K562 (cell line): ENCODE measurements around the gene PSMD13. TPM values are rescaled to one million over a fixed set of nuclear protein-coding genes. Genes with fewer than 3 reads are reported as not detected.
A peak's percentile ranks its signal among the peaks of the same experiment; 100 is the strongest.
"Not testable (repeated sequence)": the region's sequence is repeated elsewhere in the genome, so short reads cannot be mapped to it uniquely, and the experiment has no call there.

Experiments used
- ATF1 ChIP-seq, 2 experiments: fragments of 450-650 bp in 1 of 2; IDR thresholded peaks; 2 replicates each; pipeline ENCODE4 v1.6.1; 2016; ENCODE audit warnings: missing compliant biosample characterization in 1 of 2, missing genetic modification characterization in 1 of 2
- CREB1 ChIP-seq, 2 experiments: sonication (generic) in 1 of 2; formaldehyde crosslinking in 1 of 2; IDR thresholded peaks; 2 replicates each; pipeline versions ENCODE4 v1.6.1 to v1.8.0; 2012 to 2022; ENCODE audit warnings: inconsistent platforms in 1 of 2, mild to moderate bottlenecking in 1 of 2, missing genetic modification reagents in 1 of 2, moderate library complexity in 1 of 2
- CREM ChIP-seq: IDR thresholded peaks from 2 replicates; pipeline ENCODE4 v1.6.1; 2014; ENCODE audit warnings: antibody characterized with exemption, low read depth
- ETV1 ChIP-seq: fragments of 450-650 bp; conservative IDR thresholded peaks from 2 replicates; pipeline ENCODE4 v1.6.1; 2016; ENCODE audit warnings: missing genetic modification characterization, control low read depth, low read depth, missing compliant biosample characterization
- FOXJ2 ChIP-seq: fragments of 200-800 bp; sonication (Bioruptor generic); IDR thresholded peaks from 2 replicates; pipeline ENCODE4 v1.6.1; 2016; ENCODE audit warnings: missing genetic modification characterization, missing compliant biosample characterization
- FOXK2 ChIP-seq, 2 experiments: fragments of 450-650 bp; IDR thresholded peaks in 1 of 2; conservative IDR thresholded peaks in 1 of 2; 2 replicates each; pipeline ENCODE4 v1.6.1; 2016; ENCODE audit warnings: low read depth in 2 of 2, mild to moderate bottlenecking in 1 of 2
- KLF6 ChIP-seq: fragments of 250-450 bp; sonication (Bioruptor Pico); IDR thresholded peaks from 2 replicates; pipeline ENCODE4 v1.4.0; 2020; ENCODE audit warnings: mild to moderate bottlenecking, moderate library complexity, borderline replicate concordance
- MAZ ChIP-seq, 2 experiments: fragments of 450-650 bp in 1 of 2; sonication (generic) in 1 of 2; formaldehyde crosslinking; IDR thresholded peaks in 1 of 2; conservative IDR thresholded peaks in 1 of 2; 2 replicates each; pipeline versions ENCODE4 v1.4.0 to v1.5.0; 2020; ENCODE audit warnings: mild to moderate bottlenecking in 1 of 2, missing genetic modification reagents in 1 of 2
- MYC ChIP-seq, 2 experiments: fragments of 250-450 bp in 1 of 2; sonication (Bioruptor Pico) in 1 of 2; IDR thresholded peaks; 2 replicates each; pipeline versions ENCODE4 v1.5.1 to v1.6.1; 2012 to 2021; ENCODE audit warnings: low read depth in 2 of 2, borderline replicate concordance in 1 of 2, improper control_type of control experiment in 1 of 2, low read length in 1 of 2, mild to moderate bottlenecking in 1 of 2, moderate library complexity in 1 of 2
- NFRKB ChIP-seq: fragments of 450-650 bp; IDR thresholded peaks from 2 replicates; pipeline ENCODE4 v1.6.1; 2016; ENCODE audit warnings: low read depth
- POLR2G ChIP-seq: fragments of 200-400 bp; formaldehyde crosslinking; IDR thresholded peaks from 2 replicates; pipeline ENCODE4 v1.6.1; 2017; ENCODE audit warnings: low read depth, mild to moderate bottlenecking, antibody characterized with exemption, low read length, moderate library complexity
- RB1 ChIP-seq: fragments of 450-650 bp; IDR thresholded peaks from 2 replicates; pipeline ENCODE4 v1.6.1; 2017; ENCODE audit warnings: low read depth, mild to moderate bottlenecking
- RBFOX2 ChIP-seq: fragments of 200-400 bp; formaldehyde crosslinking; IDR thresholded peaks from 2 replicates; pipeline ENCODE4 v1.6.1; 2017; ENCODE audit warnings: low read depth, mild to moderate bottlenecking, low read length, moderate library complexity
- RNF2 ChIP-seq: sonication (generic); IDR thresholded peaks from 2 replicates; pipeline ENCODE4 v1.6.1; 2016
- SMARCA4 ChIP-seq: fragments of 450-650 bp; IDR thresholded peaks from 2 replicates; pipeline ENCODE4 v1.6.1; 2016
- TBP ChIP-seq: optimal IDR thresholded peaks from 2 replicates; pipeline ENCODE3; 2011; ENCODE audit warnings: low read depth, low read length, improper control_type of control experiment
- TEAD1 ChIP-seq, 2 experiments: fragments of 450-650 bp in 1 of 2; sonication (generic) in 1 of 2; formaldehyde crosslinking; IDR thresholded peaks; 2 replicates each; pipeline versions ENCODE4 v1.4.0 to v1.8.0; 2020 to 2022; ENCODE audit warnings: mild to moderate bottlenecking in 2 of 2, missing genetic modification reagents in 1 of 2
- TEAD4 ChIP-seq, 2 experiments: sonication (generic) in 1 of 2; formaldehyde crosslinking in 1 of 2; IDR thresholded peaks; 2 replicates each; pipeline versions ENCODE4 v1.6.1 to v1.8.0; 2012 to 2022; ENCODE audit warnings: borderline replicate concordance in 1 of 2, inconsistent platforms in 1 of 2, low read length in 1 of 2, mild to moderate bottlenecking in 1 of 2, missing genetic modification reagents in 1 of 2
- TFAP4 ChIP-seq: sonication (generic); formaldehyde crosslinking; IDR thresholded peaks from 2 replicates; pipeline ENCODE4 v1.8.0; 2022; ENCODE audit warnings: missing genetic modification reagents, mild to moderate bottlenecking, moderate library complexity, borderline replicate concordance
- ZNF3 ChIP-seq: fragments of 250-450 bp; sonication (Bioruptor Pico); IDR thresholded peaks from 2 replicates; pipeline ENCODE4 v1.5.0; 2021; ENCODE audit warnings: mild to moderate bottlenecking, moderate library complexity
- polyA plus RNA-seq, 8 experiments: library from polyadenylated mRNA; depleted of rRNA in 4 of 8; stranded (reverse) in 5 of 8; unstranded in 3 of 8; fragments of >200 nt; fragmentation: Nextera tagmentation in 2 of 8; fragmentation: Illumina TruSeq in 1 of 8; extraction: Ambion mirVana in 2 of 8; extraction: Trizol in 1 of 8; gene quantifications; 2 replicates each; pipeline versions ENCODE4 v1.2.1 to v1.2.3, GENCODE V29; 2011 to 2014; ENCODE audit warnings: inconsistent platforms in 1 of 8, missing spikeins in 1 of 8
- total RNA-seq, 7 experiments: library from RNA; depleted of rRNA in 6 of 7; stranded (reverse); fragments of >200 nt in 6 of 7; fragmentation: Illumina TruSeq in 2 of 7; extraction: Trizol in 2 of 7; gene quantifications; 2 replicates each; pipeline versions ENCODE4 v1.2.1 to v1.2.3, GENCODE V29; 2011 to 2021; ENCODE audit warnings: low replicate concordance in 1 of 7
- TF ChIP-seq, protein P1 (sequence below), 2 experiments: fragments of 200-800 bp in 1 of 2; sonication (Bioruptor generic) in 1 of 2; sonication (generic) in 1 of 2; formaldehyde crosslinking in 1 of 2; IDR thresholded peaks in 1 of 2; conservative IDR thresholded peaks in 1 of 2; 2 replicates each; pipeline versions ENCODE4 v1.5.0 to v1.6.1; 2016 to 2020; ENCODE audit warnings: missing compliant biosample characterization in 1 of 2, missing genetic modification characterization in 1 of 2, missing genetic modification reagents in 1 of 2
- TF ChIP-seq, protein P2 (sequence below): sonication (generic); formaldehyde crosslinking; IDR thresholded peaks from 2 replicates; pipeline ENCODE4 v1.8.0; 2022; ENCODE audit warnings: mild to moderate bottlenecking, missing genetic modification reagents, borderline replicate concordance

Gene PSMD13
- total and polyA plus RNA-seq, 9 of the 15 experiments (the other 6 are each of a cell fraction or from before 2014, with no cell fraction given), result 185 to 383 (median 267) TPM

DNA sequence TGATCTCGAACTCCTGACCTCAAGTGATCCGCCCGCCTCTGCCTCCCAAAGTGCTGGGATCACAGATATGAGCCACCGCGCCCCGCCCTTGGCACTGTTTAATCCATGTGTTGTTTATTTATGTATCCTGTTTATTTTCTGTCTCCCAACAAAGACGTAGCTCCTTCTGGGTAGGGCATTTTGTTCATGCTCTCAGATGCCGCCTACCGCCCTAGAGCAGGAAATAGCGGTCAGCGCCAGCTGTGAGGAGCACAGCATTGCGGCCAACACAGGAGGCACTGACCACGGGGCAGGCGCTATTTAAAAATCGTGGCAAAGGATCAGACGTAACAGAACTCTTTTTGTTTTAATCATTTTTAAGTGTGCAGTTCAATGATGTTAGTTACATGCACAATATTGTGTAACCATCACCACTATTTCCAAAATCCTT lies 32.0 kb downstream of the PSMD13 start (continued):
- TF ChIP-seq SMARCA4, result 0 out of 2 replicates have a peak, but pooled peaks have one; percentile 11
- peak in 1 of 2 experiments; percentile 20; a peak in 1 of 4 replicates for TF ChIP-seq MAZ (CRISPR knock-in tag; conservative IDR thresholded peaks at IDR 0.05 in 1 of 2, IDR thresholded peaks at IDR 0.05 in 1 of 2)
- TF ChIP-seq, protein P1, sequence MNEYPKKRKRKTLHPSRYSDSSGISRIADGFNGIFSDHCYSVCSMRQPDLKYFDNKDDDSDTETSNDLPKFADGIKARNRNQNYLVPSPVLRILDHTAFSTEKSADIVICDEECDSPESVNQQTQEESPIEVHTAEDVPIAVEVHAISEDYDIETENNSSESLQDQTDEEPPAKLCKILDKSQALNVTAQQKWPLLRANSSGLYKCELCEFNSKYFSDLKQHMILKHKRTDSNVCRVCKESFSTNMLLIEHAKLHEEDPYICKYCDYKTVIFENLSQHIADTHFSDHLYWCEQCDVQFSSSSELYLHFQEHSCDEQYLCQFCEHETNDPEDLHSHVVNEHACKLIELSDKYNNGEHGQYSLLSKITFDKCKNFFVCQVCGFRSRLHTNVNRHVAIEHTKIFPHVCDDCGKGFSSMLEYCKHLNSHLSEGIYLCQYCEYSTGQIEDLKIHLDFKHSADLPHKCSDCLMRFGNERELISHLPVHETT (CRISPR knock-in tag; conservative IDR thresholded peaks at IDR 0.05 in 1 of 2, IDR thresholded peaks at IDR 0.05 in 1 of 2), result 0 out of 4 replicates have a peak, but pooled peaks of 1 of the 2 experiments have one; percentile 9
- TF ChIP-seq TBP, result peak; percentile 32
- TF ChIP-seq ATF1 (CRISPR knock-in tag; IDR thresholded peaks at IDR 0.05); MYC (CRISPR knock-in tag; IDR thresholded peaks at IDR 0.05; ENCODE audit: borderline replicate concordance, low read depth); TEAD4 (CRISPR knock-in tag; IDR thresholded peaks at IDR 0.05; ENCODE audit: borderline replicate concordance); CREB1 (CRISPR knock-in tag; IDR thresholded peaks at IDR 0.05): not testable (repeated sequence)
- TF ChIP-seq ATF1 (tag; IDR thresholded peaks at IDR 0.05), result peak; percentile 73
- peak; percentile 76; the same call in 1 of the 2 replicates for TF ChIP-seq FOXJ2
- TF ChIP-seq KLF6 (CRISPR knock-in tag), result peak; percentile 17; the same call in 1 of the 2 replicates
- peak; percentile 68 for TF ChIP-seq RNF2
- TF ChIP-seq NFRKB, result peak; percentile 78; the same call in 1 of the 2 replicates
- TF ChIP-seq, protein P2, sequence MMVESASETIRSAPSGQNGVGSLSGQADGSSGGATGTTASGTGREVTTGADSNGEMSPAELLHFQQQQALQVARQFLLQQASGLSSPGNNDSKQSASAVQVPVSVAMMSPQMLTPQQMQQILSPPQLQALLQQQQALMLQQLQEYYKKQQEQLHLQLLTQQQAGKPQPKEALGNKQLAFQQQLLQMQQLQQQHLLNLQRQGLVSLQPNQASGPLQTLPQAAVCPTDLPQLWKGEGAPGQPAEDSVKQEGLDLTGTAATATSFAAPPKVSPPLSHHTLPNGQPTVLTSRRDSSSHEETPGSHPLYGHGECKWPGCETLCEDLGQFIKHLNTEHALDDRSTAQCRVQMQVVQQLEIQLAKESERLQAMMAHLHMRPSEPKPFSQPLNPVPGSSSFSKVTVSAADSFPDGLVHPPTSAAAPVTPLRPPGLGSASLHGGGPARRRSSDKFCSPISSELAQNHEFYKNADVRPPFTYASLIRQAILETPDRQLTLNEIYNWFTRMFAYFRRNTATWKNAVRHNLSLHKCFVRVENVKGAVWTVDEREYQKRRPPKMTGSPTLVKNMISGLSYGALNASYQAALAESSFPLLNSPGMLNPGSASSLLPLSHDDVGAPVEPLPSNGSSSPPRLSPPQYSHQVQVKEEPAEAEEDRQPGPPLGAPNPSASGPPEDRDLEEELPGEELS, result 0 out of 2 replicates have a peak, but pooled peaks have one; percentile 70
- TF ChIP-seq ETV1, result peak; percentile 79
- peak; percentile 21; the same call in 1 of the 2 replicates for TF ChIP-seq POLR2G
- TF ChIP-seq FOXK2 (conservative IDR thresholded peaks at IDR 0.05 in 1 of 2, IDR thresholded peaks at IDR 0.05 in 1 of 2; ENCODE audit: low read depth in 2 of 2), result peak; percentile 81 to 94
- 0 out of 2 replicates have a peak, but pooled peaks have one; percentile 12 for TF ChIP-seq ZNF3 (CRISPR knock-in tag)
- TF ChIP-seq CREM, result peak; percentile 86
- TF ChIP-seq RB1, result peak; percentile 55; the same call in 1 of the 2 replicates
- TF ChIP-seq MYC (IDR thresholded peaks at IDR 0.05; ENCODE audit: low read depth, low read length), result peak; percentile 55
- peak; percentile 30; the same call in 1 of the 2 replicates for TF ChIP-seq TEAD4 (IDR thresholded peaks at IDR 0.05; ENCODE audit: low read length)
- TF ChIP-seq TFAP4 (CRISPR knock-in tag), result peak; percentile 99
- TF ChIP-seq TEAD1 (CRISPR knock-in tag; IDR thresholded peaks at IDR 0.05), result peak in 1 of 2 experiments; percentile 47; a peak in 1 of 4 replicates
- peak; percentile 71 for TF ChIP-seq RBFOX2
- 0 out of 2 replicates have a peak, but pooled peaks have one; percentile 47 for TF ChIP-seq CREB1 (IDR thresholded peaks at IDR 0.05)
